22Rv1 (cell line): ENCODE results near the gene LRRK1.

Source experiments
- ZFX ChIP-seq: fragments of 450-650 bp; IDR thresholded peaks from 2 replicates; pipeline ENCODE4 v1.6.1; 2017; ENCODE audit warnings: antibody characterized with exemption, borderline replicate concordance
- TF ChIP-seq, protein P1 (sequence below): fragments of 450-650 bp; IDR thresholded peaks from 2 replicates; pipeline ENCODE4 v1.5.1; 2017; ENCODE audit warnings: mild to moderate bottlenecking

- TF ChIP-seq, protein P1, sequence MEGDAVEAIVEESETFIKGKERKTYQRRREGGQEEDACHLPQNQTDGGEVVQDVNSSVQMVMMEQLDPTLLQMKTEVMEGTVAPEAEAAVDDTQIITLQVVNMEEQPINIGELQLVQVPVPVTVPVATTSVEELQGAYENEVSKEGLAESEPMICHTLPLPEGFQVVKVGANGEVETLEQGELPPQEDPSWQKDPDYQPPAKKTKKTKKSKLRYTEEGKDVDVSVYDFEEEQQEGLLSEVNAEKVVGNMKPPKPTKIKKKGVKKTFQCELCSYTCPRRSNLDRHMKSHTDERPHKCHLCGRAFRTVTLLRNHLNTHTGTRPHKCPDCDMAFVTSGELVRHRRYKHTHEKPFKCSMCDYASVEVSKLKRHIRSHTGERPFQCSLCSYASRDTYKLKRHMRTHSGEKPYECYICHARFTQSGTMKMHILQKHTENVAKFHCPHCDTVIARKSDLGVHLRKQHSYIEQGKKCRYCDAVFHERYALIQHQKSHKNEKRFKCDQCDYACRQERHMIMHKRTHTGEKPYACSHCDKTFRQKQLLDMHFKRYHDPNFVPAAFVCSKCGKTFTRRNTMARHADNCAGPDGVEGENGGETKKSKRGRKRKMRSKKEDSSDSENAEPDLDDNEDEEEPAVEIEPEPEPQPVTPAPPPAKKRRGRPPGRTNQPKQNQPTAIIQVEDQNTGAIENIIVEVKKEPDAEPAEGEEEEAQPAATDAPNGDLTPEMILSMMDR, result no peak
- TF ChIP-seq ZFX, result no peak
These were observed 13.3 kb upstream of the LRRK1 start for GRCh38 chr15:100905850-100906249.
